Calu3 (cell line): Measurements from ENCODE around the gene CAMKMT. TPM values are rescaled to one million over a fixed set of nuclear protein-coding genes. Genes with fewer than 3 reads are reported as not detected.

Experiments used
- BruUV-seq: library from RNA; stranded (reverse); fragments of 400-500 nt; replicated peaks from 2 replicates; lab custom pipeline; 2021; lab: Mats Ljungman, UMichigan
- CTCF ChIA-PET: fragments of 300-600 bp; sonication (Branson Sonifier 250); formaldehyde crosslinking; loops from one replicate; lab custom pipeline; 2022; ENCODE audit warnings: antibody characterized with exemption; lab: Charles Lee
- DNase-seq: peaks from one replicate; pipeline ENCODE4 v3.0.0; 2022
- H3K27ac Mint-ChIP-seq: one replicate; pipeline ENCODE4 v1.8.0; 2022; ENCODE audit warnings: mixed read lengths; ENCODE audit not compliant: unreplicated experiment
- H3K27me3 Mint-ChIP-seq: one replicate; pipeline ENCODE4 v1.8.0; 2022; ENCODE audit warnings: mixed read lengths; ENCODE audit not compliant: unreplicated experiment
- H3K36me3 Mint-ChIP-seq: one replicate; pipeline ENCODE4 v1.8.0; 2022; ENCODE audit warnings: mild to moderate bottlenecking, moderate library complexity, mixed read lengths; ENCODE audit not compliant: insufficient read depth, unreplicated experiment
- H3K4me1 Mint-ChIP-seq: one replicate; pipeline ENCODE4 v1.8.0; 2022; ENCODE audit warnings: mild to moderate bottlenecking, low read depth, mixed read lengths; ENCODE audit not compliant: unreplicated experiment
- H3K4me3 Mint-ChIP-seq: one replicate; pipeline ENCODE4 v1.8.0; 2022; ENCODE audit warnings: mild to moderate bottlenecking, low read depth, moderate library complexity, mixed read lengths; ENCODE audit not compliant: unreplicated experiment
- H3K9me3 Mint-ChIP-seq: one replicate; pipeline ENCODE4 v1.8.0; 2022; ENCODE audit warnings: low read depth, mixed read lengths; ENCODE audit not compliant: unreplicated experiment
- CTCF ChIP-seq: fragments of 200-600 bp; IDR thresholded peaks from one replicate; pipeline ENCODE4 v1.8.0; 2022; ENCODE audit warnings: antibody characterized with exemption; ENCODE audit not compliant: unreplicated experiment
- intact Hi-C: fragments of 100-400 bp; cut with micrococcal nuclease; formaldehyde crosslinking; loops from one replicate; pipeline ENCODE4 v1.10.0; 2022; ENCODE audit not compliant: unreplicated experiment
- total RNA-seq: library from RNA; stranded (reverse); gene quantifications from 2 replicates; pipeline ENCODE4 v1.2.3, GENCODE V29; 2022

CAMKMT gene
- total RNA-seq, 1 experiment from 2014 or later, result 20.6 TPM

- no peaks in the 10 kb centered on the region for H3K27me3 Mint-ChIP-seq
- no peaks in the 10 kb centered on the region for H3K36me3 Mint-ChIP-seq
- DNase-seq, result no peak
- no peaks in the 10 kb centered on the region for H3K4me1 Mint-ChIP-seq
- BruUV-seq, result no TSS peak
- intact Hi-C loops, result no loop called here
- CTCF ChIA-PET, result no interaction called here
- no peak overlapping the region for H3K27ac Mint-ChIP-seq
- no peak overlapping the region for H3K4me3 Mint-ChIP-seq
- no peak for TF ChIP-seq CTCF
- peaks cover 6% of the 10 kb centered on the region for H3K9me3 Mint-ChIP-seq
Measured at GRCh38 chr2:44736270-44736942, 374.7 kb downstream of the CAMKMT start.

- H3K36me3 Mint-ChIP-seq, result no peaks in the 10 kb centered on the region
- CTCF ChIA-PET, result interaction anchor here (0.7 kb wide), 1 partner anchor 40 kb away, joined by 5 read pairs; no protein-coding TSS in a partner anchor
- H3K9me3 Mint-ChIP-seq, result peaks cover 6% of the 10 kb centered on the region
- no TSS peak for BruUV-seq
- TF ChIP-seq CTCF, result no peak
- DNase-seq, result peak; percentile 12
- no peaks in the 10 kb centered on the region for H3K27me3 Mint-ChIP-seq
- no peak overlapping the region for H3K4me3 Mint-ChIP-seq
- H3K4me1 Mint-ChIP-seq, result peaks cover 2% of the 10 kb centered on the region
- intact Hi-C loops, result no loop called here
- H3K27ac Mint-ChIP-seq, result no peak overlapping the region
Measured at GRCh38 chr2:44740678-44741077, 378.9 kb downstream of the CAMKMT start.

- intact Hi-C loops, result no loop called here
- Mint-ChIP-seq H3K36me3 (no peaks in the 10 kb centered on the region), H3K4me1 (peaks cover 11% of the 10 kb centered on the region), H3K9me3 (peaks cover 6% of the 10 kb centered on the region), H3K4me3 (no peak overlapping the region), H3K27ac (no peak overlapping the region), H3K27me3 (no peaks in the 10 kb centered on the region)
- BruUV-seq, result no TSS peak
- DNase-seq, result no peak
- no peak for TF ChIP-seq CTCF
- CTCF ChIA-PET, result no interaction called here
Measured at GRCh38 chr2:44741507-44741906, 379.8 kb downstream of the CAMKMT start.

GRCh38 chr2:44742057-44742456, 380.3 kb downstream of the CAMKMT start:
- intact Hi-C loops, result no loop called here
- no peak for DNase-seq
- no peaks in the 10 kb centered on the region for H3K27me3 Mint-ChIP-seq
- no peak overlapping the region for H3K27ac Mint-ChIP-seq
- no peaks in the 10 kb centered on the region for H3K36me3 Mint-ChIP-seq
- CTCF ChIA-PET, result no interaction called here
- no TSS peak for BruUV-seq
- H3K9me3 Mint-ChIP-seq, result peaks cover 3% of the 10 kb centered on the region
- no peak for TF ChIP-seq CTCF
- H3K4me3 Mint-ChIP-seq, result no peak overlapping the region
- H3K4me1 Mint-ChIP-seq, result peaks cover 16% of the 10 kb centered on the region
